ENCODE measurements around the gene RBP4.

Gene RBP4

DNA sequence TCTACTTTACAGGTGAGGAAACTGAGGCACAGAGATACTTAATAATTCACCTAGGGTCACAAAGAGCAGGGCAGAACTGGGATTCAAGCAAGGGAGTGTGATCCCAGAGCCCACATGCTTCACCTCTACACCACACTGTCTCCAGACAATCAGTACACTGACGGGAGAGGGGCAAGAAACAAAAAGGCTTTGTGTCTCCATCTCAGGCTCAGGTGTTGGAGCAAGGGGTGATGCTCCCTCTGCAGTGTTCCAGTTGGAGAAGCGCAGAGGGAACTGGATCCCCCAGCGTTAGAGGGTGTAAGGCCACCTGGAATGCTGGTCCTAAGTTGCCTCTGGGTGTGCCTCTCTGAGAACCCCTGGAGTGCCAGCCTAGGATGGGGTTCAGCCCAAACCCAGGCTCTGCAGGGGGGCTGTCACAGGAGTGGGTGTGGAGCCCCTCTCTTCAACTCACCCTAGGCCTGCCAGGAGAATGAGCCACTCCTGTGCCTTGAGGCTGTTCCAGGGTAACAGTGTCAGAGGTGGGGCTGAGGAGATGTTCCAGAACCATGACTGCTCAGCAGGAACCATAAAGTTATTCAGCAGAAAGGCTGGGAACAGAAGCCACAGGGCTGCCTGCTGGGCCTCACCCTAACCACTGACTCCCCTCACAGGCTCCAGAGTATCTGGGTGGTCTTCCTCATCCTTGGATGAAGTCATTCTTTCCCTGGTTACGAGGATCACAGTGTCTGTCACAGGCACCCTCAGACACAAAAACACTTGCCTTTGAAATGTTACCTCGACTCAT lies 5.5 kb downstream of the RBP4 start:
- no peak for DNase-seq

DNA sequence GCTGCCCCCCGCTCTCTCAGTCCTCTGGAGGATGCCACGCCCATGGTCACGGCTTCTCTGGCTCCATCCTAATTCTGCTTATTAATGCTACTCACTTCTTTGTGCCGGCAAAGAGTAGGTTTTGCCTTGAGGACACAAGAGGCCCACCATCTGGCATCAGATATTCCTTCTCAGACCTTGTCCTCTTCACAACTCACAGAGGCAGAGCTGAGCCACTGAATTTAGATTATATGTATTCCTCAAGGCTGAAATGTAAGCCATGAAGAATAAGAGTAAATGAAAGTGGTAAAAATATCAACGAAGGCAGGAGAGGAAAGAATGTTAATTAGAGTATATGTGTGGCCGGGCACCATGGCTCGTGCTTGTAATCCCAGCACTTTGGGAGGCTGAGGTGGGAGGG lies 6.5 kb downstream of the RBP4 start:
- no peak for DNase-seq

DNA sequence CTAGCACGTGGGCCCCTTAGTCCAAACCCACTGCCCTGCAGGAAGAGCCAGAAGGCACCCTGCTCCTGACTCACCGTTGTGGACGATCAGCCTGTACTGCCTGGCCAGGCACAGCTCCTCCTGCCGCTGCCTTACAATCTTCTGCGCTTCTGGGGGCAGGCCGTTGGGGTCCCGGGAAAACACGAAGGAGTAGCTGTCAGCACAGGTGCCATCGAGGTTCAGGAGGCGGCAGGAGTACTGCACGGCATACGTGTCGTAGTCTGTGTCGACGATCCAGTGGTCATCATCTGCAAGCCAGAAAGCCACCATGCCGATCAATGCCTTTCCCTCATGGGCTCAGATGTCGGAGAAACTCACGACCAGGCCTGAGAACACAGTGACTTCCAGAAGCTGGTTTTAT lies 7.3 kb downstream of the RBP4 start:
- no peak for DNase-seq

DNA sequence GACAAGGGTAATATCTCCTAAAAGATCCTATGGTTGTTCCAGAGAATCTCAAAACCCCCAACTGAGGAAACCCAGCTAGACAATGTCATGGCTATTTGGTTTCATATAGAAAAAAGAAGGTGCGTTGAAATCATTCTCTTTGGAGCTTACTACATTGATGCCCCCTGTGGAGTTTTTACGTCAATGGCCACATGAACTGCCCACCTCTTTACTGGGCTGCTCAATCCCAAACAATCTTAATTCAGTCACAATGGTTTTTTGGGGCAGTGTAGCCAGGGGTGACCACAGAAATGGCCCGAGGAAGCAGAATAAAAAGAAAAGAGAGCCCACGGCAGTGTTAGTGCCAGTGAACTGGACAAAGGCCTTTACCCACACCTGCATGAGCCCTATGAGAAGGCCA lies 7.8 kb downstream of the RBP4 start:
- DNase-seq: no peak

DNA sequence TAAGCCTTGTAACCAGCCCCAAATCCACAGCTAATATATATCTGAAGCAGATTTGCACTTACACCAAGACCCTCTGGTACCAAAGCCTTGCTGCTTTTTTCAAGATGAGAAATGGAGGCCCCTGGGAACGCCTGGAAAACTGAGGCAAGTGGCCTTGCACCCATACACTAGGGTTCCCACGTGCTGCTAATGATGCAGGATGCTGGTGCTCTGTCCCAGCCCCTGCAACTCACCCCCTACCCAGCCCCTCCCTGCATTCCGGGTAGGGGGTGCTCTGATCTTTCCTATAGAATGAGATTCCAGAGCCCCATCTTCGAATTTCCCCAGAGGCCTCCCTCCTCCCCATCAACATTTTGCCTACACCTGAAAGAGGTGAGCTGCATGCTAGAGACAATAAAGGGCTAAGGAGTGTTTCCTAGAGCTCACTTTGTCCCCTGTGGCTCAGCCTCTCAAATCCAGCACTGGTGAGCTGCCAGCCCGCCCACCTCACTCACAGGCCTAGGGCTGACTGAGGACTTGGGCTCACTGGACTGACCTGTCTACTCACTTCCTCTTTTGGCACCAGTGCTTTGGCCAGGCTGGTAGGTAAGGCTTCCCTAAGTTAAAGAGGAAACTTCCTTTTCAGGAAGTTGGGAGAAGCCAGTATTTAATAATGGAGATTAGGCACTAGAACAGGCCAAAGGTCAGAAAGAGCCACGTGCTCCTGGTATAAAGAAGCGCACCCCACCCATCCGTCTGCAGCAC lies 9.8 kb downstream of the RBP4 start:
- DNase-seq: no peak

DNA sequence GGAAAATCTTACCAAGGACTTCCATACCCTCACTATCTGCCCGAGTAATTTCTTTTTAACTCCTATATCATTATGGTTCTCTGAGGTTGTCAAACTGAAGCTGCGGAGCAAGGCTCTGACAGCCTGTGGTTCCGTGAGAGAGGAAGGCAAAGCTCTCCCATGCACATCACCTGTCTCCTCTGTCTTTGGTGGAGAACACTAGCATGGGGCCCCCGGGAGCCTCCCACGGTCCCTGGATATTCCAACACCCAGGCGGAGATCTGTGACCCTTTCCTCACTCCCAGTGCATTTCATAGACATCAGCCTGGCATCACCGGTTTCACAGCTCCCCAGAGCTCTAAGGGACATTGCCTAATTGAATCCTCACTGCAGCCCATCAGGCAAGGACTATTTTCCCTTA lies 10.4 kb downstream of the RBP4 start:
- DNase-seq: no peak

DNA sequence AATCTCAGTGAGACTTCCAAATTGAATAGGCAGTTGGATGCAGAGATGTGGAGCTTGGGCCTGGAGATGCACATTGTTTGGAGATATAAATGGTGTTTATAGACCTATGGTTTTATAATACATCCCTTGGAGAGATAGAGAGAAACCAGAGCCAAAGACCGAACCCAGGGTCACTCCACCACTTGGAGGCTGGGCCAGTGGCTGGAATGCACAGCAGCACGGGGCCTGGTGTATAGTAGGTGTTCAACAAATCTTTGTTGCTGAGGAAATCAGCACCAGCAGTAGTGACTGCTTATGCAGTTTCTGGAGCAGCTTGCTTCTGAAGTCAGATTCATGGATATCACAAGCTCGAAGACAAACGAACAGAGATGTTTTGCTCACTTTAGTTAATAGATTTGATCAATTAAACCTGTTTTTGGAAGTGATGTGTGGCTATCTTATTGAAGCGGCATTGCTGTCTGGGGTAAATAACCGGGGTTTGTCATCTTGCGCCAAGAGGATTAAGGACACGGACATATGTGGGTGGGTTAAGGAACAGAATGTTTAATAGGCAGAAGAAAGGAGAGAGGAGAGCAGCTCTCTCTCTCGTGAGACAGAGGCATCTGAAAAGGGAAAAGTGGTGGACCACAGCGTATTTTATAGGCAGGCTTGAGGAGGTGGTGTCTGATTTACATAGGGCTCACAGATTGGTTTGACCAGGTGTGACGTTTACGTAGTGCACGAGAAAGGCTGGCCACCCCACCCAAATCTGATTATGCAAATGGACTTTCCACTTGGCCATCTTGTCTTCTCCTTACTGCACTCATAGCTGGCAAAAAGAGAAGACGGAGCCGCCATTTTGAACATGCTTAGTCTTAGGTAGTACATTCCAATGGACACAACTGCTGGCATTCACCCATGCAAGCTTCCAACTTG lies 11.1 kb downstream of the RBP4 start:
- DNase-seq: no peak

DNA sequence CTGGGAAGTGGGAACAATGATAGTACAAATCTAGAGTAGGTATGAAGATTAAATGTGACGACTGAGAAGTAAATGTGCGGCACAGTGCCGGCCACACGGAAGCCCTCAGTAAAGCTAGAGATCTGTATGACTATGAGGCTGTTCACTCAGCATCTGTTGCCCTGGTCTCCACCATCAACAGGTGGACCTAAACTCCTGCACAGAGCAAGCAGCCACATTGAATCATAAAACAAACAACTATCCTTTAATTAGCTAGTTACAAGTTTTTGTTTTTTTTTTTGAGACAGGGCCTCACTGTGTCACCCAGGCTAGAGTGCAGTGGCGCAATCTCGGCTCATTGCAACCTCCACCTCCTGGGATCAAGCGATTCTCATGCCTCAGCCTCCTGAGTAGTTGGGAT lies 16.6 kb downstream of the RBP4 start:
- DNase-seq: no peak

DNA sequence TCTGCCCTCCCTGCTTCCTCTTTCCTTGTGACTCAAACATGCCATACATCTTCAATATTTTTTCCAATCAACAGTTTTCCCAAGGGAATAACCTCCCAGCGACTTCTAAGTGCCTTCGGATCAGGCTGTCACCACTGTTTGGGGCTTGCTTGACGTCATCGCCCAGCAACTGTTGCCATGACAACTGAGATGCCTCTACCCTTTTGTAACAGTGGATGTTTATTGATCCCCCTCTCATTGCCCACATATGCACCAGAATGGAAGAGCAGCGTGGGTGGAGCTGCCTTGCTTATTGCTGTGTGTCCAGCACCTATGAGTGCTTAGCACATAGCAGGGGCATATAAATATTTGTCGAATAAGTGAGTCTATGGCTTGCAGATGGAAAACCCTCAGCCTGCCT lies 20.2 kb downstream of the RBP4 start:
- no peak for DNase-seq

DNA sequence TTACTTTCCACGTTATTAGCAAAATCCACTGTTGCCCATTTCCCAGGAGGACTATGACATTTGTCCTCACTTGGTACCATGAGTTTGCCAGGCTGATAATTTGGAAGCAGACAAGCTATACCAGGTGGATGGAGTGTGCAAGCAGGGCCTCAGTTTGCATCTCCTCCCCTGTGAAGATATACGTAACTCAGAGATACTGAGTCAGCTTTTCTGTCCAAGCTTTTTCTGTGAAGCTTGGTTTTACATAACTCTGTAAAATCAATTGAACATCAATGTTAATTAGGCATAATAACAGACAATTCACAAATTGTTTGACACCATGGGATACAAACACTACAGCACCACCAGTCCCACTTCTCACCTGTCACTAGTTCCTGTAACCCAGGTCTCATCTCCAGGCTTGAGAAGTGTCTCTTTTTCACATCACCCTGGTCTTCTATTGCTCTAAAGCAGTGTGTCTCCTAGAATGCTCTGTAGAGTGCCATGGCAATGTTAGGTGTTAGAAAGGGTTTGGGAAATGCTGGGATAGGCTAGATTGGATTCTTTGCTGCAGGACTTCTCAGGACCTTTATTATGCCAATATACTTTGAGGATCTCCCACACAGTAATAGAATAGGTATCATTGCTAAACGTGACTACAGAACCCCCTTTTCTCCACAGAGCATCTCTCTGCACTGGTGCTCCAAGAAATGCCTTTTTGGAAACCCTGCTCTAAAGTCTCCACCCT lies 20.9 kb downstream of the RBP4 start:
- no peak for DNase-seq

DNA sequence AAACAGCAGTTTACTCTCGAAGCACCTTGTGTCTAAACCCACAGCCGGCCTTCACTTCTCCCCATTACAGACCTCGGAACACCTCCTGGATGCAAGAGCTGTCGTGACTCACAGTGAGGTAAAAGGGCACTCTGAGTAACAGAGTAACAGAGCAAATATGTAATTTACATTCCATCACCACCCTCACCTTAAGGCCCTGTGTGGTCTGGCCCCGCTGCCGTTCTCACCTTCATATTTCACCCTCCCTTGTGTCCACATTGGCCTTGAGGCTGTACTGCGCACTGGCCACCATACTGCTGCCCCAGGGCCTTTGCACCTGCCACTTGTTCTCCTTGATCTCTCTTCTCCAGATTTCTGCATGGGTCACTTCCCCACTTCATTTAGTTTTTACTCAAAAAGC lies 21.9 kb downstream of the RBP4 start:
- no peak for DNase-seq

DNA sequence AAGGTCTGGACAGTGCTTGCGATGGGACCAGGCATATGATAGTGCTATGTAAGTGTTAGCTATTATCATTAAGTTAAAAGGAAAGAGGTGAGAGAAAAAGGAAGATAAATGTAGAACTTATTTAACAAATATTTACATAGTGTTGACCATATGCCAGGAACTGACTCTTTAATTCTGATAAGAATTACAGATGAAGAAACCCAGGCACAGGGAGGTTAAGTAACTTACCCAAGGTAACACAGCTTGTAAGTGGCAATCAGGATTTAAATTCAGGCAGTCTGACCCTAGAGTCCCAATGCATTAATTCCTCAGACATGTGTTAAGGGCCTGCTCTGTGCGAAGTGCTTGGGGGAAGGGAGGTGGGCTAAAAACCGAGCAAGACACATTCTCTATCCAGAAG lies 23.5 kb downstream of the RBP4 start:
- no peak for DNase-seq

DNA sequence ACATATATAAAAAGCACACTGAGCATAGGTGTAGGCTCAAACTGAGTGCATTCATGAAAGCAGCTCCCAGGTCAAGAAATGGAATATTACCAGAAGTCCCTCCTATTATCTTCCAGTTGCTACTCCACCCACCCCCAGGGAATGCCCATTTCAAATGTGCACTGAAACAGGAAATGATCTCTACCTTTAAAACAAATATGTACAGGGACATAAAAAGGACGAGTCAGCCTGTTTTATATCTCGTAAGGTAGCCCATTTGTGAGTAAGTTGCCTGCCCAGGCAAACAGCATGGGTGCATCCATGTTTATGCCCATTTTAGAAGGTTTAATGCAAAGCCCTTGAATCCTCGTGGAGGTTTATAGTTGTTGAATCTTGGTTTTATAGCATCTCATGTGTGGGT lies 24.1 kb downstream of the RBP4 start:
- no peak for DNase-seq

DNA sequence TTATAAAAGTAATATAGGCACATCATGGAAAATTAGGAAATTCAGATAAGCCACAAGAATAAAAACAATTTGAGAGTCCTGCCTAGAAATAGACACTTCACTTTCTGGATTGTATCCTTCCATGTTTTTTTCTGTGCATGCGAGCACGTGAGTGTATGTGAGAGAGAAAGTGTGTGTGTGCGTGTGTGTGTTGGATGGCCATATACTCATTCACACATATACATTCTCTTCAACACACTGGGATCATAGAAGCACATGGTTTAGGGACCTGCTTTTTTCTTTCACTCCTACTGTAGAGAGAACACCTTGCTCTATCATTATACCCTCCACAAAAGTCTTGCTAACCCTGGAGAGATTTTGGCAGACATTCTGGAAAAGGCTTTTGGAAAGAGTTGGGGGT lies 27.1 kb downstream of the RBP4 start:
- no peak for DNase-seq

DNA sequence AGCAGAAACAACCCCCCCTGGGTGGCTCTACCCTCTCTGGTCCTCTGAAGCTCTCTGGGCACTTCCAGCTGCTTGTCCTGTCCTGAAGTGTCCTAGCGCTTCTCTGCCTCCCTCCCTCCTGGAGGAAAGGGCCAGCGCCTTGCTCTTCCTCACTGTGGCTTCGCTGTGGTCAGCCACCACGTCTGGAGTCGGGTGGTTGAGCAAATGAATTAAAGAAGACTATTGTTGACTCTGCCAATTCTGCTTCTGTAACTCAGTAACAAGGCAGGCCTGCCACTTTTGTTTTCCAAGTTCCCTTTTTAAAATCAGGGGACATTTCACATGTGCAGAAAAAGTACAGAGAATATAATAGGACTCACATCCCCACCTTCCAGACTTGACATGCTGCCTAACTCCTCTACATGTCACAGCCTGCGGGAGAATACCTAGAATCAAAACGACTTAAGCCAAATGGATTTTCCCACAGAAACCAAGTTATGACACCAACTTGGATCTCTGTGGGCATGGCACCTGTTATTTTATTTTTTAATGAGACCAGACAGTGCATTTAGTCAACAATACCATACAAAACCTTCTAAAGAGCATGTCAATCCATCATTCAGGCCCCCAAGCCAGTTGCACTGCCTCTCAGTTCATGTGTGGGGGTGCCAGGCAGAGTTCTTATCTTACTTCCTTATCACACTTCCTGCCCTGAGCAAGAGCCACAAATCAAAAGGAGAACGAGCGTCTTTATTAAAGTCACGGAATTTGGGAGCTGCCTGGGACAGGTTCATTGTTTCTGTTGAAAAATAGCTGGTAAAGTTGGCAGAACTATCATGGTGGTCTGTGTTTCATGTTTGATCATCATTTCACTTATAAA lies 27.8 kb downstream of the RBP4 start:
- no peak for DNase-seq

DNA sequence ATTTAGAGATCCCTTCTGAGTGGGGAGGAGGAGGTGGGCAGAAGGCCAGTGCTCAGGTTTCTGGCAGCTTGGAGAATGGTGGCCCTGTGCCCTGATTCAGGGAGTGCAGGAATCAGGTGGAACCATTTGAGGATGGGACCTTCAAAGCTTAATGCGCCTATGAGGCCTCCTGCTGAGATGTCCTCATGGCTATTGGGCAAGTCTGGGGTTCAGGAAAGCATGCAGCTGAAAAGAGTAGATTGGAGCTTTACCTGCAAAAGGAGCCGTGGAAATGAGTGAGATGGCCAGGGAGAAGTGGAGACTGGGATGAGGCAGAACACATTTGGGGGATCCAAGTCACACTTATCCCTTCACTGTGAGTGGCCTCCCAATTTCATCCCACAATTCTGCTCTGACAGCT lies 28.4 kb downstream of the RBP4 start:
- no peak for DNase-seq

DNA sequence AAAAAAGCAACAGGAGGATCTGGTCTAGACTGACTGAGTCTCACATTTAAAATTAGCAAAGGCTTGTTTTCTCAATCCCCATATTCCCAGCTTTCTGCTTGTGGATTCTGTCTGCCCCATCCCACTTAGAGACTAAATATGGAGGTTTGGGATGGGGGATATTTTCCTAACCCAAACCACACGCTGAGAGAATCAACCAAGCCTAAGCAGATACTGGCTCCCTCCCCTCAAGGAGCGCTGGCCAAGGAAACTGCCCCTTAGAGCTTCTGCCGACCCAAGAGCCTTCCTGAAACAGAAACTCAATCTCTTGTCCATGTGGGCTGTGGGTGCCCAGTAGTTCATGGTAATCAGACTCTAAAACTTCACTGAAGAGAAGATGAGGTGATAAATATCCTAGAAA lies 30.7 kb downstream of the RBP4 start:
- DNase-seq: no peak

DNA sequence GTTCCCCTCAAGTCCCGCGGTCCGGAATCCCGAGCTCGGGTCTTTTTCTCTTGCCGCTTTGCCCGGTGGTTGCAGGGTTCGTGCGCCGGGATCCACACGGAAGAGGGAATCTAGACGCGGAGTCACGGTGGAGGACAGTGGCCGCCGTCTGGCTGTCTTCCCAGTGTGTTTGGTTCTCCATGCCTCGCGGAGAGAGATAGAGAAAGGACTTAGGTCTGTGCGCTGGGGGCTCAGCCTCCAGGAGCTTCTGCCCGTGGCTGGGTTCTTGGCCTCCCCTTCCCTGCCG lies 33.0 kb downstream of the RBP4 start:
- DNase-seq: no peak

DNA sequence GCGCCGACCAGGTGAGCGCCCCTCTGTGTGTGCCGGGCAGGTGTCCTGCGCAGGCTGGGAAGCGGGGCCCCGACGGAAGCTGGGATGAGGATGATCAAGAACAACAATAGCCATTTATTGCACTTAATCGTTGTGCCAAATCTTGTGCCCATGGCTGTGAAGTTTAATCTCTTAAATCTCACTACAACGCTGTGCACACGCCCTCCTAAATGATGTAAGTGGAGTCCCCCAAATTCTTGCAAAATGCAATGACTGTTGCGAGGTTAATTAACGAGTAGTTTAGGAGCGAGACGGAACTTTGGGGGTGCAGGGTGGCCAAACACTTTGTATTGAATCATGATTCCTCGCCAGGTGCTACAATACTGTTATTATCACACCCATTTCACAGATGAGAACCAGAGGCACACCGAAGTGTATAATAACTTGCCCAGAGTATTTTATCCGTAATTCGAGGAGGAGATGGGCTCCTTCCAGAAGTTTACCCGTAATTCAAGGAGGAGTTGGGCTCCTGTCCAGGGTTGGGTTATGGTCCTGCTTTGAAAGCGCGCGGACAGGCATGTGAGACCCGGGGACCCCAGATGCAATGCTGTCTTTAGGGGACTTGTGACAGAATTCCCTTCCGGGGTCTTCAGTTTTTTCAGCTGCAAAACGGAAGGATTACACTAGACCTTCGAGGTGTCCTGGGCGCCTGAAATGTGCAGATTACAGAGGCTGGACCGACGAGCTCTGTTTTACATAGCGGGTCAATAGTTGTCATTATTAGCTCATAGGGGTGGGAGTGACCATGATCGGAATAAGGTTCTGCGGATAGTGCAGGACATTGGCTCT lies 33.5 kb downstream of the RBP4 start:
- DNase-seq: no peak

DNA sequence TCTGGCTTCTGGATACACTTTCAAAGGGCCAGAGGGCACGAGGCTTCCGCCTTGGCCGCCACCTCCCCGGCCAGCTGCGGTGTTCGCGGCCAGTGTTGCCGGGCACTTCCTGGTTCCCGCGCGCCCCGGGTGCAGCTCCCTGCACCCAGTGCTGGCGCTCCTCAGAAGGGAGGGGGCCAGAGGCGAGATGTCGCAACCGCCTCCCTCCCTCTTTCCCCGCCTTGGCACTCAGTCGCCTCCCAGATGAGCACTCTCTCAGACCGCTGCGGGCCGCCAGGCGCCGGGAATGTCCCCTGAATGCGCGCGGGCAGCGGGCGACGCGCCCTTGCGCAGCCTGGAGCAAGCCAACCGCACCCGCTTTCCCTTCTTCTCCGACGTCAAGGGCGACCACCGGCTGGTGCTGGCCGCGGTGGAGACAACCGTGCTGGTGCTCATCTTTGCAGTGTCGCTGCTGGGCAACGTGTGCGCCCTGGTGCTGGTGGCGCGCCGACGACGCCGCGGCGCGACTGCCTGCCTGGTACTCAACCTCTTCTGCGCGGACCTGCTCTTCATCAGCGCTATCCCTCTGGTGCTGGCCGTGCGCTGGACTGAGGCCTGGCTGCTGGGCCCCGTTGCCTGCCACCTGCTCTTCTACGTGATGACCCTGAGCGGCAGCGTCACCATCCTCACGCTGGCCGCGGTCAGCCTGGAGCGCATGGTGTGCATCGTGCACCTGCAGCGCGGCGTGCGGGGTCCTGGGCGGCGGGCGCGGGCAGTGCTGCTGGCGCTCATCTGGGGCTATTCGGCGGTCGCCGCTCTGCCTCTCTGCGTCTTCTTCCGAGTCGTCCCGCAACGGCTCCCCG lies 34.4 kb downstream of the RBP4 start, which contains the start of gene FFAR4:
Gene FFAR4 (plus strand): TSS at position 231 of the 842 bp plus-strand sequence. CDS start 56 bp downstream, at position 287.
- no peak for DNase-seq
